B cell (primary cell): Measurements from ENCODE around the gene TOR1AIP1. TPM values are rescaled to one million over a fixed set of nuclear protein-coding genes. Genes with fewer than 3 reads are reported as not detected.

Source experiments
- ATAC-seq: fragments of 200-7000 bp; cut with Tn5 transposase; one replicate; pipeline ENCODE4 v1.10.0; 2021; ENCODE audit warnings: low read depth, mild to moderate bottlenecking, moderate number of reproducible peaks, moderate library complexity
- CTCF ChIA-PET: fragments of 350-600 bp; sonication (Branson Sonifier 250); formaldehyde crosslinking; loops from one replicate; lab custom pipeline; 2021; ENCODE audit warnings: antibody characterized with exemption, inconsistent platforms; lab: Charles Lee
- POLR2A ChIA-PET: fragments of 350-600 bp; sonication (Branson Sonifier 250); formaldehyde crosslinking; loops from one replicate; lab custom pipeline; 2021; ENCODE audit warnings: antibody characterized with exemption; lab: Charles Lee
- DNase-seq: peaks from one replicate; pipeline ENCODE4 v3.0.0; 2013
- H2AFZ ChIP-seq: 2 replicates; pipeline ENCODE4 v1.6.1; 2012; ENCODE audit warnings: mild to moderate bottlenecking, low read depth, low read length; ENCODE audit not compliant: insufficient read depth, poor library complexity, severe bottlenecking
- H3K27ac ChIP-seq, 2 donors: 1 replicate in 1 of 2; 2 replicates in 1 of 2; pipeline ENCODE4 v1.5.1; 2012 to 2013; ENCODE audit warnings: low read length in 2 of 2, mild to moderate bottlenecking in 2 of 2, moderate library complexity in 1 of 2
- H3K27me3 ChIP-seq, 4 experiments: fragments of 200-600 bp in 1 of 4; sonication (generic) in 1 of 4; replicated peaks in 1 of 4; 1 replicate in 2 of 4; 2 replicates in 2 of 4; pipeline versions ENCODE4 v1.6.1 to v1.7.0; 2013 to 2016; ENCODE audit warnings: low read length in 3 of 4, mild to moderate bottlenecking in 2 of 4, mixed read lengths in 1 of 4, moderate library complexity in 1 of 4; ENCODE audit not compliant: insufficient read depth in 4 of 4, control insufficient read depth in 3 of 4; ENCODE audit errors: control extremely low read depth in 1 of 4
- H3K36me3 ChIP-seq, 2 experiments: replicated peaks in 1 of 2; 1 replicate in 1 of 2; 2 replicates in 1 of 2; pipeline versions ENCODE4 v1.6.1 to v1.7.1; 2013; ENCODE audit warnings: low read length in 1 of 2; ENCODE audit not compliant: insufficient read depth in 2 of 2, control insufficient read depth in 1 of 2; ENCODE audit errors: control extremely low read depth in 1 of 2, extremely low read depth in 1 of 2
- H3K4me1 ChIP-seq, 2 donors: fragments of 200-600 bp in 1 of 2; sonication (generic) in 1 of 2; 1 replicate in 1 of 2; 2 replicates in 1 of 2; pipeline versions ENCODE4 v1.5.1 to v1.6.1; 2013 to 2017; ENCODE audit warnings: low read length in 2 of 2; ENCODE audit not compliant: control insufficient read depth in 2 of 2, insufficient read depth in 2 of 2
- H3K4me2 ChIP-seq: replicated peaks from 2 replicates; pipeline ENCODE3; 2012; ENCODE audit warnings: mild to moderate bottlenecking, low read depth, low read length; ENCODE audit not compliant: poor library complexity, severe bottlenecking
- H3K4me3 ChIP-seq, 5 experiments: fragments of 200-600 bp in 1 of 5; sonication (generic) in 1 of 5; 1 replicate in 3 of 5; 2 replicates in 2 of 5; pipeline versions ENCODE4 v1.5.1 to v1.7.0; 2011 to 2016; ENCODE audit warnings: low read length in 4 of 5, mild to moderate bottlenecking in 4 of 5, low read depth in 2 of 5, control low read depth in 1 of 5, moderate library complexity in 1 of 5; ENCODE audit not compliant: insufficient read depth in 1 of 5; ENCODE audit errors: control extremely low read depth in 1 of 5, extremely low read depth in 1 of 5
- H3K79me2 ChIP-seq: fragments of 200-600 bp; sonication (generic); one replicate; pipeline ENCODE4 v1.6.0; 2016; ENCODE audit warnings: low read length; ENCODE audit not compliant: control insufficient read depth, insufficient read depth
- H3K9ac ChIP-seq: fragments of 200-600 bp; sonication (generic); 2 replicates; pipeline ENCODE4 v1.6.1; 2017; ENCODE audit warnings: mild to moderate bottlenecking, low read length, moderate library complexity
- H3K9me3 ChIP-seq, 3 donors: one replicate each; pipeline versions ENCODE4 v1.6.1 to v1.7.1; 2013; ENCODE audit warnings: low read length in 2 of 3; ENCODE audit not compliant: control insufficient read depth in 2 of 3, insufficient read depth in 1 of 3; ENCODE audit errors: control extremely low read depth in 1 of 3
- H4K20me1 ChIP-seq: 2 replicates; pipeline ENCODE4 v1.6.0; 2012; ENCODE audit warnings: mild to moderate bottlenecking, low read length; ENCODE audit not compliant: insufficient read depth, control insufficient read depth, poor library complexity, severe bottlenecking
- H3K27ac Mint-ChIP-seq: one replicate; pipeline ENCODE4 v1.8.0; 2021; ENCODE audit warnings: mixed read lengths
- H3K27me3 Mint-ChIP-seq: one replicate; pipeline ENCODE4 v1.8.0; 2021; ENCODE audit warnings: mixed read lengths
- H3K4me1 Mint-ChIP-seq: one replicate; pipeline ENCODE4 v1.8.0; 2021; ENCODE audit warnings: mixed read lengths
- H3K4me3 Mint-ChIP-seq: one replicate; pipeline ENCODE4 v1.8.0; 2021; ENCODE audit warnings: mixed read lengths
- H3K9me3 Mint-ChIP-seq: one replicate; pipeline ENCODE4 v1.8.0; 2022; ENCODE audit warnings: mixed read lengths; ENCODE audit not compliant: insufficient read depth
- EZH2 ChIP-seq: IDR thresholded peaks from 2 replicates; pipeline ENCODE4 v1.6.1; 2012; ENCODE audit warnings: borderline replicate concordance, low read depth, mild to moderate bottlenecking, moderate library complexity, low read length; ENCODE audit not compliant: insufficient read depth, poor library complexity, severe bottlenecking
- WGBS: methylation state at CpG from one replicate; pipeline ENCODE4 v1.1.5; 2013; ENCODE audit warnings: missing lambda C conversion rate; ENCODE audit not compliant: insufficient coverage; 5-methylcytosine and 5-hydroxymethylcytosine counted together
- intact Hi-C: fragments of 100-400 bp; cut with micrococcal nuclease; formaldehyde crosslinking; loops from one replicate; pipeline ENCODE4 v1.10.0; 2022
- polyA plus RNA-seq: library from polyadenylated mRNA; depleted of rRNA; stranded (reverse); fragments of >200 nt; gene quantifications from 2 replicates; pipeline ENCODE4 v1.2.3, GENCODE V29; 2012
- total RNA-seq, 2 donors: library from RNA; stranded (reverse); fragments of 120-200 nt in 1 of 2; gene quantifications; 1 replicate in 1 of 2; 2 replicates in 1 of 2; pipeline versions ENCODE4 v1.2.3 to v1.2.4, GENCODE V29; 2013 to 2022
- TF ChIP-seq, protein P1 (sequence below): fragments of 200-600 bp; IDR thresholded peaks from one replicate; pipeline ENCODE4 v1.8.0; 2022; ENCODE audit warnings: antibody characterized with exemption, mild to moderate bottlenecking

TOR1AIP1 gene
- total and polyA plus RNA-seq, 2 donors (not counting 1 experiment from before 2014, with no cell fraction given) = 43.3 to 98.1 TPM

- Histone ChIP-seq H3K36me3 (no peaks in the 10 kb centered on the region), H3K4me3 (no peak overlapping the region), H3K27me3 (no peaks in the 10 kb centered on the region), H3K9me3 (no peaks in the 10 kb centered on the region), H3K79me2 (no peaks in the 10 kb centered on the region), H3K27ac (no peak overlapping the region), H3K9ac (no peak overlapping the region), H2AFZ (no peak overlapping the region), H4K20me1 (no peaks in the 10 kb centered on the region), H3K4me1 (no peaks in the 10 kb centered on the region), H3K4me2 (no peak overlapping the region)
- intact Hi-C loops = no loop called here
- CTCF ChIA-PET = no interaction called here
- Mint-ChIP-seq H3K4me1 (no peaks in the 10 kb centered on the region), H3K27ac (no peak overlapping the region), H3K27me3 (peaks cover 4% of the 10 kb centered on the region), H3K9me3 (no peaks in the 10 kb centered on the region), H3K4me3 (no peak overlapping the region)
- no CpG with 5 or more reads among the region's 2 CpGs for WGBS
- DNase-seq (no peak), ATAC-seq (no peak)
- TF ChIP-seq EZH2 = no peak
- TF ChIP-seq, protein P1, sequence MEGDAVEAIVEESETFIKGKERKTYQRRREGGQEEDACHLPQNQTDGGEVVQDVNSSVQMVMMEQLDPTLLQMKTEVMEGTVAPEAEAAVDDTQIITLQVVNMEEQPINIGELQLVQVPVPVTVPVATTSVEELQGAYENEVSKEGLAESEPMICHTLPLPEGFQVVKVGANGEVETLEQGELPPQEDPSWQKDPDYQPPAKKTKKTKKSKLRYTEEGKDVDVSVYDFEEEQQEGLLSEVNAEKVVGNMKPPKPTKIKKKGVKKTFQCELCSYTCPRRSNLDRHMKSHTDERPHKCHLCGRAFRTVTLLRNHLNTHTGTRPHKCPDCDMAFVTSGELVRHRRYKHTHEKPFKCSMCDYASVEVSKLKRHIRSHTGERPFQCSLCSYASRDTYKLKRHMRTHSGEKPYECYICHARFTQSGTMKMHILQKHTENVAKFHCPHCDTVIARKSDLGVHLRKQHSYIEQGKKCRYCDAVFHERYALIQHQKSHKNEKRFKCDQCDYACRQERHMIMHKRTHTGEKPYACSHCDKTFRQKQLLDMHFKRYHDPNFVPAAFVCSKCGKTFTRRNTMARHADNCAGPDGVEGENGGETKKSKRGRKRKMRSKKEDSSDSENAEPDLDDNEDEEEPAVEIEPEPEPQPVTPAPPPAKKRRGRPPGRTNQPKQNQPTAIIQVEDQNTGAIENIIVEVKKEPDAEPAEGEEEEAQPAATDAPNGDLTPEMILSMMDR = no peak
- POLR2A ChIA-PET = no interaction called here
These were observed 56.7 kb downstream of the TOR1AIP1 start for GRCh38 chr1:179938752-179939151.

- Histone ChIP-seq H3K27ac (no peak overlapping the region), H3K36me3 (no peaks in the 10 kb centered on the region), H3K27me3 (no peaks in the 10 kb centered on the region), H3K4me1 (no peaks in the 10 kb centered on the region), H4K20me1 (no peaks in the 10 kb centered on the region), H2AFZ (no peak overlapping the region), H3K9ac (no peak overlapping the region), H3K4me2 (no peak overlapping the region), H3K9me3 (no peaks in the 10 kb centered on the region), H3K4me3 (no peak overlapping the region), H3K79me2 (no peaks in the 10 kb centered on the region)
- Mint-ChIP-seq H3K27me3 (peaks cover 4% of the 10 kb centered on the region), H3K4me1 (no peaks in the 10 kb centered on the region), H3K4me3 (no peak overlapping the region), H3K9me3 (no peaks in the 10 kb centered on the region), H3K27ac (no peak overlapping the region)
- CTCF ChIA-PET = no interaction called here
- ATAC-seq = no peak
- intact Hi-C loops = no loop called here
- POLR2A ChIA-PET = no interaction called here
- WGBS = no CpG with 5 or more reads among the region's 1 CpG
- TF ChIP-seq EZH2 = no peak
- no peak for DNase-seq
These were observed 57.9 kb downstream of the TOR1AIP1 start for GRCh38 chr1:179939941-179940340.
